Tibial nerve (tissue), 3 donors: ENCODE results near the gene MXI1.

Source experiments
- CTCF ChIP-seq, 5 experiments: fragments of 200-600 bp in 3 of 5; fragments of 450-650 bp in 2 of 5; sonication (generic) in 3 of 5; IDR thresholded peaks; one replicate each; pipeline ENCODE4 v1.5.1; 2016 to 2019; ENCODE audit warnings: antibody characterized with exemption in 5 of 5, mild to moderate bottlenecking in 3 of 5, moderate library complexity in 2 of 5
- POLR2A ChIP-seq, 2 donors: fragments of 450-650 bp; IDR thresholded peaks; one replicate each; pipeline ENCODE4 v1.6.1; 2017; ENCODE audit warnings: antibody characterized with exemption in 2 of 2, mild to moderate bottlenecking in 2 of 2, moderate library complexity in 2 of 2

- TF ChIP-seq POLR2A (IDR thresholded peaks at IDR 0.05) (no peak), CTCF (IDR thresholded peaks at IDR 0.05) (no peak)
Observed at GRCh38 chr10:110237894-110238480, 30.6 kb downstream of the MXI1 start.
